Hematopoietic multipotent progenitor cell treated with erythropoietin and hydrocortisone succinate and interleukin-3 and kit ligand, for 8 days (in vitro differentiated cells): Measurements from ENCODE around the gene MBOAT1.
"Not testable (repeated sequence)": the region's sequence is repeated elsewhere in the genome, so short reads cannot be mapped to it uniquely, and the experiment has no call there.

ENCODE experiments used
- DNase-seq: peaks from one replicate; pipeline ENCODE4 v3.0.0-alpha.2; 2015

The MBOAT1 gene

GRCh38 chr6:20212392-20213111 is at the start of gene MBOAT1:
TSS of gene MBOAT1 (minus strand) at chr6:20212469. CDS start at chr6:20212234, 235 bp downstream.
- DNase-seq, result peak; percentile 93

- DNase-seq, result no peak
These were observed 49.4 kb upstream of the MBOAT1 start for GRCh38 chr6:20261685-20262084.

GRCh38 chr6:20260360-20260759 is 48.1 kb upstream of the MBOAT1 start:
- DNase-seq, result no peak

GRCh38 chr6:20259316-20260049 is 47.2 kb upstream of the MBOAT1 start:
- no peak for DNase-seq

GRCh38 chr6:20255428-20255827 is 43.2 kb upstream of the MBOAT1 start:
- no peak for DNase-seq

GRCh38 chr6:20254295-20254694 is 42.0 kb upstream of the MBOAT1 start:
- DNase-seq, result no peak

GRCh38 chr6:20253021-20253420 is 40.8 kb upstream of the MBOAT1 start:
- no peak for DNase-seq

GRCh38 chr6:20252311-20252710 is 40.0 kb upstream of the MBOAT1 start:
- no peak for DNase-seq

- DNase-seq, result no peak
These were observed 39.3 kb upstream of the MBOAT1 start for GRCh38 chr6:20251525-20251924.

- DNase-seq, result no peak
These were observed 33.9 kb upstream of the MBOAT1 start for GRCh38 chr6:20246125-20246524.

GRCh38 chr6:20244807-20245681 is 32.8 kb upstream of the MBOAT1 start:
- not testable (repeated sequence) for DNase-seq

GRCh38 chr6:20243288-20243687 is 31.0 kb upstream of the MBOAT1 start:
- no peak for DNase-seq

GRCh38 chr6:20242397-20242796 is 30.1 kb upstream of the MBOAT1 start:
- no peak for DNase-seq

GRCh38 chr6:20241102-20241501 is 28.8 kb upstream of the MBOAT1 start:
- no peak for DNase-seq

- no peak for DNase-seq
These were observed 26.7 kb upstream of the MBOAT1 start for GRCh38 chr6:20238688-20239587.

GRCh38 chr6:20237677-20238460 is 25.6 kb upstream of the MBOAT1 start:
- DNase-seq, result no peak

- DNase-seq, result no peak
These were observed 24.8 kb upstream of the MBOAT1 start for GRCh38 chr6:20236909-20237600.

GRCh38 chr6:20236344-20236743 is 24.1 kb upstream of the MBOAT1 start:
- DNase-seq, result no peak

- peak; percentile 36 for DNase-seq
These were observed 22.8 kb upstream of the MBOAT1 start for GRCh38 chr6:20235041-20235440.

- DNase-seq, result no peak
These were observed 21.9 kb upstream of the MBOAT1 start for GRCh38 chr6:20234136-20234535.
